ENCODE results near the gene RBL2.

Gene RBL2

DNA sequence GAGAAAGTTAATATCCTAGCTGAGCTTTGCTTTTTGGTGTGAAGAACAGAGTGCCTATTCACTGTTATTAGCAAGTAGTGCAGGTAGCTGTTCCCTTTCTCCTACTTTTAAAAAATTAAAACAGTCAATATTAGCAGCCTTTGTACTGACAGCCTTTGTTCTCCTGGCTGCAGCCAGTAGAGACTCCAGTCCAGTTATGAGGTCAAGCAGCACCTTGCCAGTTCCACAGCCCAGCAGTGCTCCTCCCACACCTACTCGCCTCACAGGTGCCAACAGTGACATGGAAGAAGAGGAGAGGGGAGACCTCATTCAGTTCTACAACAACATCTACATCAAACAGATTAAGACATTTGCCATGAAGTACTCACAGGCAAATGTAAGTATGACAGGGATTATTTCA is 46.1 kb downstream of the RBL2 start:
- TF ChIP-seq POLR2A (IDR thresholded peaks at IDR 0.05; ENCODE audit: low read length) (no peak), GATA1 (IDR thresholded peaks at IDR 0.05; ENCODE audit: low read depth, low read length) (no peak)
- DNase-seq: no peak

DNA sequence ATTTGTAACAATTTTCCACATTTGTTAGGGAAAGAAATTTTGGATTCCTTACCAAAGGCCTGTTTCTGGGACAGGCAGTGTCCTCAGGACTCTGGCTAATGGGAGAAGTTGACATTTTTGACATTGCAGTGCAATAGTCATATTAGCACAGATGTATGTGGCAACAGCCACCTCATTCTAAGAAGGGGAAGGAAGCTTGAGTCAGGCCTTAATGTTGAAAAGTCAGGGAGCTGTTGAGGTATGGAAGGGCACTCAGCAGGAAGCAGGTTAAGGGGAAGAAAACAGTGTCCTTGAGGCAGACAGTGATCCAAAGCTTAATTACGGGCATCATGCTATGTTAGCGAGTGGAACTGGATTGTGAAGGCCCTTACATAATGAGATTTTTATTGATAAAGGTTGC is 47.9 kb downstream of the RBL2 start:
- DNase-seq: no peak
- TF ChIP-seq POLR2A (IDR thresholded peaks at IDR 0.05; ENCODE audit: low read length) (no peak), GATA1 (IDR thresholded peaks at IDR 0.05; ENCODE audit: low read depth, low read length) (no peak)

DNA sequence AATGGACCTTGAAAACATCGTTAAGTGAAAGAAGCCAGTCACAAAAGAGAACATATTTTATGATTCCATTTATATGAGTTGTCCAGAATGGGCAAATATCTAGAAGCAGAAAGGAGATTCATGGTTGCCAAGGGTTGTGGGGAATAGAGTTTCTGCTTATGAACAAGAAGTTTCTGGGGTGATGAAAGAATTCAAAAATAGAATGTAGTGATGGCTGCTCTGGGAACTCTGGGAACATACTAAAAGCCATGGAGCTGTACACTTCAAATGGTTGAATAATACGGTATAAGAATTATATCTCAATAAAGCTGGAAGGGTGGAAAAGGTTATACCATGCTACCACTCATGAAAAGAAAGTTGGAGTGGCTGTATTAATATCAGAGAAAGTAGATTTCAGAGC is 50.3 kb downstream of the RBL2 start:
- TF ChIP-seq GATA1 (IDR thresholded peaks at IDR 0.05; ENCODE audit: low read depth, low read length) (no peak), POLR2A (IDR thresholded peaks at IDR 0.05; ENCODE audit: low read length) (no peak)
- DNase-seq: no peak

DNA sequence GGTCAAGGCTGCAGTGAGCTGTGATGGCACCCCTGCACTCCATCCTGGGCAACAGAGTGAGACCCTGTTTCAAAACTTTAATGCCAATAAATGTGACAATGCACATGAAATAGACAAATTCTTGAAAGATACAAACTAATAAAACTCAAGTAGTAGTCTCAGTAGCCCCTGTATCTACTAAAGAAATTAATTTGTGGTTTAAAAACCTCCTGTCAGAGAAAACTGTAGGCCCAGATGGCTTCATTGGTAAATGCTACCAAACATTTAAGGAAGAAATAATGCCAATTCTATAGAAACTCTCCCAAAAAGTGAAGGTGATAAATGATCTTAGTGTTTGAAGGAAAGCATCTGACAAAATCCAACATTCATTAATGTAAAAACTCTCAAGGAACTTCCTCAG is 52.0 kb downstream of the RBL2 start:
- DNase-seq: no peak
- TF ChIP-seq GATA1 (IDR thresholded peaks at IDR 0.05; ENCODE audit: low read depth, low read length): no peak
- TF ChIP-seq POLR2A (IDR thresholded peaks at IDR 0.05; ENCODE audit: low read length): no peak

DNA sequence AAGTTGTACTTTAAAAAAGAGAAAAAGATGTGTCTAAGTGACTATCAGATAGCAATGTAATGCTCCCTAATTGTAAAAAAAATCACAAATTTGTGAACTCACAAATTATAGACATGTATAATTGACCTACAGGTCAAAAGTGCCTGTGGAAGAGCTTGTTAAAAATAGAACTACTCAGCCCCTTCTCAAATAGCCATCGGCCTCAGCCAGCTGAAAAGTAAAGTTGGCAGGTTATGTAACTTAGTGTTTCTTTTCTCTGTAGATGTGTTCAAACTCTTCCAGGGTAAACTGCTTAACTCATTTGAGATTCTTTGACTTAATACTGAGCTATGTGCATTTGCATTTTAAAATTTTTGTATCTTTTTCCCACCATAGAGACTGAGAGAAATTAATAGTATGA is 55.5 kb downstream of the RBL2 start:
- no peak for DNase-seq
- TF ChIP-seq POLR2A (IDR thresholded peaks at IDR 0.05; ENCODE audit: low read length) (no peak), GATA1 (IDR thresholded peaks at IDR 0.05; ENCODE audit: low read depth, low read length) (no peak)

DNA sequence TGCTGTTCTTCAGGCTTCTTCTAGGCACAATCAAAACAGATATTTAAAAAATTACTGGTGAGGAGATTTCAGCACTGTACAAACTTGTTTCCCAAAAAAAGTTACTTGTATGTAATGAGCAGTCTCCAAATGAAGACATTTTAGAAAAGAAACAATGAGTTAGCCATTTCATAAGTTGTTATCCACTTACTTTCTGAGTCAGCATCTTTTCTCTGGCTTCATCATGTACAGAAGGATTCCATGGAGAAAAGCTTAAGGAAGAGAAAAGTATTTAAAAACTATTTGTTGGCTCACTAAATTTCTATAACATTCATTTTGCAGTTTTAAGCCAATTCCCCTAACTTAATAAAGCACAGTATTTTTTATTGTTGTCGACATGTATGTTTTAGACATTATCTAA is 58.2 kb downstream of the RBL2 start:
- TF ChIP-seq GATA1 (IDR thresholded peaks at IDR 0.05; ENCODE audit: low read depth, low read length) (no peak), POLR2A (IDR thresholded peaks at IDR 0.05; ENCODE audit: low read length) (no peak)
- DNase-seq: peak in 1 of 2 experiments; percentile 23

DNA sequence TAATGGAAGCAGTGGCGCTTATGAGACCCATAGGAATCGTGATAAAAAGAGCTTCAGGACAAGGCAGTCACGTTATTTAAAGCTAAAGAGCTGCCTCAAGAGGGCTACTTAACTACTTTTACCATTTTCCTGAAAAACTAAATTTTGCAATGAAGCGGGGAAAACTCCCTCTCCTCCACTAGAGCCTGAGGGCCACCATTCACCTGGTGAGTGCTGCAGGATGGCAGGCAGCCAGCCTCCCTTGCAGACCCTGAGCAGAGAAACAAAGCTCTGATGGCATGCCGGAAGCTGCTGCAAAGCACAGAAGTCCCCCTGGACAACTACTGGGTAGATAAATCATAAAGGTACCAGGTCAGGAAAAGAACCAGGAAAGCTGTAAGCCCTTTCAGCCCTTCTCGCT is 60.4 kb downstream of the RBL2 start:
- DNase-seq: no peak
- no peak for TF ChIP-seq GATA1 (IDR thresholded peaks at IDR 0.05; ENCODE audit: low read depth, low read length)
- TF ChIP-seq POLR2A (IDR thresholded peaks at IDR 0.05; ENCODE audit: low read length): no peak

DNA sequence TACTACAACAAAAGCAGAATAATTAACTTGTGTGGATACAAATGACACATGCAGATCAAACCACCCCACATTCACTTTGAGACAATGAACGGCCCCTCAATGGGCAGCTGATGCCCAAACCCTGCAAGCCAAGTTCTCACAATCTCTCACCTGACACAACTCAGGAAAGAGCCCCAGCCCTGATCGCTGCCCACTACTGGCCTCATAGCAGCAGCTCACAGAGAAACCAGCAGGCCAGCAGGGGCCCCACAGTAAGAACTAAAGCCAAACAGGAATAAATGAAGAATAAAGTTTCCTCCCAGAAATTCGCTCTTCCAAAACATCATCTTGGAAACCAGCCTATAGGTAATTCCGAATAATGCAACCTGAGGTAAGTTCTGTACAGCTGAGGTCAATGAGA is 61.1 kb downstream of the RBL2 start:
- DNase-seq: no peak
- no peak for TF ChIP-seq GATA1 (IDR thresholded peaks at IDR 0.05; ENCODE audit: low read depth, low read length)
- TF ChIP-seq POLR2A (IDR thresholded peaks at IDR 0.05; ENCODE audit: low read length): no peak

DNA sequence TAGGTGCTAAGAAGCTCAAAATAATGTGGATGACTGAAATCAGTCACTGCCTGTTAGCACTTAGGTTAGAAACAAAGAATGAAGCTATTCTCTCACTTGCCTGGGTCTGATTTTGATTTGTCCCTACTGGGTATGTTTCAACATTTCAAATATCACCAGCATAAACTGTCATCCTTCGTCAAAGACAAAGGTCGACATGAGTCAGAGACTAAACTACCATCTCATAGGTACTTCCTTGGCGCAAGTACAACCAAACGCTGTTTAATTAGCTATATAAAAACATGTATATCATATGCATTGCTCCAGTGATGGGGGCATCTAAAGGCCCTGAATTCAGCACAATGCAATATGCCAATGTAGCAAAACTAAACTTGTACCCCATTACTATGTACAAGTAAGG is 64.7 kb downstream of the RBL2 start:
- TF ChIP-seq GATA1 (IDR thresholded peaks at IDR 0.05; ENCODE audit: low read depth, low read length) (no peak), POLR2A (IDR thresholded peaks at IDR 0.05; ENCODE audit: low read length) (no peak)
- DNase-seq: no peak

DNA sequence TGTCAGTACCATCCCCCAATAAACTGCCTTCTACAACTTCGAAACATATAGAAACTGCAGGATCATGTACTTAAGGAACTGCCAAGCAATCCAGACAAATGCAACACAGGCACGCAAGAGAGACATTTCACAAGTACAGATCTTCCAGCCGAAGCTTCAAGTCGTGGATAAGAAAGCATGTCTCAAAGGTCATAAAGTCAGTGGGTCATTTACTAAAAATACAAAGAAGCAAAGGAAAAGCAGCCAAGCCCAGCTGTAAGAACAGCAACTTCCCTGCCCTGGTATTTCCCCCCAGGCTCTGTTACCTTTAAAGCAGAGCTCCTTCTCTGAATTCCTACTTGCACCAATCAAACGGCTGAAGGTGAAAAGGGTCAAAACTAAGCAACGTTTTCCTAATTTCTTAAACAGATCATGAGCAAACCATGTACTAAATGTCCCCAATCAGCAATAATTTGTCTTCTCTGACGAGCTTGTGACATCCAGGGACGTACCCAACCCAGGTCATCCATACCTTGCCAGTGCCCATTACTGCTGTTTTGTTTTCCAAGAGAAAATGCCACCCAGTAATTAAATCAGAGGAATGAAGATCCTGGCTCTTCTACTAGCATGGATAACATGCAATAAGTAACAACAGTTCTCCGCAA is 67.1 kb downstream of the RBL2 start:
- TF ChIP-seq POLR2A (IDR thresholded peaks at IDR 0.05; ENCODE audit: low read length) (no peak), GATA1 (IDR thresholded peaks at IDR 0.05; ENCODE audit: low read depth, low read length) (no peak)
- DNase-seq: no peak

DNA sequence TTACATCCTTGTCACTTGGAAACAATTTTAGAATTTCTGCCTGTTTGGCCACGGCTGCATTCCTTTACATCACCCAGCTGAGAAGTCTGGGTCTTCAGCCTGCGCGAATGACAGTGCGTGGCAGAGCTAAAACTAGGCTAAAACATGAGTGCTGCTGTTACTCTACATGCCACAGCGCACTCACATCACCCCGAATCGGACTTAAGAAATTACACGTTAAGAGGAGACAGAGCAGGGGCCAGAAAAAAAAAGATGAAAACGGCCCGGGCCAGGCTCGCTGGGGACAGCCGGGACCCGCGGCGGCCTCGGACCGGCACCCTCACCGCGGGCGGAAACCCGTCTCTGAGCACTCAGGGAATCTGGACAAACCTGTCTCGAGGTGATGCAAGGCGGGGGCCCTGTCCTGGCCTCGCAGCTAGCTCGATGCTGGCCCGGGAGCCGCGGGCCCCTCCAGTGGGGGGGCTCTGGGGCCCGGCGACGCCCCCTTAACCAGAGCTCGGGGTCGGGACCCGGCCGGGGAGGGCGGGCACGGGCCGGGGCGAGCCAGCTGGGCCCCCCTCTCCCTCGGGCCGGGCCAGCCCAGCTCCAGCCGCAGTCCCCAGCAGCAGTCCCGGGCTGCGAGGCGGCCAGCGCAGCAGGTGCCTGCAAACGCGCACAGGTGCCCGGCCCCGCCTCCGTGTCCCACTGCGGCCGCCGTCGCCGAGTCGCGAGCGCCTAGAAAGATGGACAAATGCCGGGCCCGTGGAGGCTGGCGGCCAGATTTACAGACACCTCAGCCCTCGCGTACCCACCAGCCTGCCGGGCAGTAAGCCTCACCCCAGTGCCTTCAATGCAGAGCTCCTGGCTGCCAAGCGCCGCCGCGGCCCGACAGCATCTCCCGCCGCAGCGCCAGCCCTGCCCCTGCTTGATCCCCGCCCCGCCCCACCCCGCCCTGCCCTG is 68.3 kb downstream of the RBL2 start, which contains the start of gene AKTIP:
Gene AKTIP, minus strand, starts transcription at position 879 of the 939 bp plus-strand sequence. CDS start 2,950 bp downstream, outside the sequence.
- DNase-seq: peak; percentile 37 to 39
- TF ChIP-seq POLR2A (IDR thresholded peaks at IDR 0.05; ENCODE audit: low read length) (no peak), GATA1 (IDR thresholded peaks at IDR 0.05; ENCODE audit: low read depth, low read length) (no peak)

DNA sequence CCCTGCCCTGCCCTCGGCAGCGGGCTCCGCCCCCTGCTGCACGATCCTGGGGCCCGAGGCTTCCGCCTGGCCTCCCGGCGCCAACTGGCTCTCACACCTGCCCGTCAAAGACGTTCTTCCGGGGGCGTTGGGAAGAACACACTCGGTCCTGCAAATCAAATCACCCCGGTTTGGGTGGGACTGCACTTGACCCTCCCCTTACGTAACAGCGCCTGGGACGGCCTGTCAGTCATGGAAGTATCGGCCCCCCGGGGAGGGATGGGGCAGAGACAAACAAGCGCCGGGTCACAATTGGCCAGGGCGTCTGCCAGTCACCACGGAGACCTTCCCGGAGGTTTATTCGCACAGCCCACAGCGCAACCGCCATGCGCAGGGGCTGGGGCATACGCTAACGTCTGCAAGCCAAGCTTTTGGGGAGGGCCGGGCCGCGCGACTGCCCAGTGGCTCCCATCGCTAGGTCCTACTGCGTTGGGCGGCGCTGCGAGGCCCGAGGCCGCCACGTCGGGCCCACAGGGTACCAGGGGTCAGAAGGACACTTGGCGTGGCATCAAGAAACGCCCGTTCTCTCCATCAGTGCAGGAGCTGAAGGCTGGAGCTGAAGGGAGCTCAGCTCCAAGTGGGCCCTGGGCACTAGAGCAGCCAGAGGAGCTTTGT is 69.1 kb downstream of the RBL2 start:
- DNase-seq: peak; percentile 99 to 100
- TF ChIP-seq GATA1 (IDR thresholded peaks at IDR 0.05; ENCODE audit: low read depth, low read length): no peak
- peak; percentile 45 for TF ChIP-seq POLR2A (IDR thresholded peaks at IDR 0.05; ENCODE audit: low read length)

DNA sequence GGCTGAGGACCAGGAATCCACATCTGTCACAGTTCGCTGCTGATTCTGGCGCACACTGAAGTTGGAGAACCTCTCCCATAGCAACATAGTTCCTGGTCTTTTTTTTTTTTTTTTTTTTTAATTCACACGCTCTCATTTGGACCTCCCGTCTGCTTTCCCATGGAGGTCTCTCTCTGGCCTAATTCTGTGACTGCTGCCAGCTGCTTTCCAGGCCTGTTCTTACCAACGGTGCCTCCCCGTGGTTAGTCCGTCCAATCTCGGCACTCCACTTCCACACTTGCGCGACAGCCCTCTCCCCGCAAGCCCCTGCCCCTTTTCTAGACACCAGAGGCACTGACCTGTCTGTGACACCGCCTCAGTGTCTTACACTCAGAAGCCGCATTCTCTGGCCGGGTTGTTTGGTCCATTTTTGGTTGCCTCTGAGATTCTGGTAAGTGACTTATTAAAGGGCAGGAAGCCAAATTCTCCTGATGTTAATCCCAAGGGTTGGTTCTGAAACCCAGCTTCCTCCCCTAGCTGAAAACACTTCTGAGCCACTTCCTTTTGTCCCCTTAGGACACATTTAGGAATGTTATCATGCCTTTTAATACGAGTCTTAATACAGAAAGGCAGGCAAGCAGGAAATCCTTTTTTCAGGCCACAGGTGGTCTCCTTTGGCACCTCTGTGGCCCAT is 69.9 kb downstream of the RBL2 start:
- TF ChIP-seq GATA1 (IDR thresholded peaks at IDR 0.05; ENCODE audit: low read depth, low read length) (no peak), POLR2A (IDR thresholded peaks at IDR 0.05; ENCODE audit: low read length) (no peak)
- DNase-seq: peak in 1 of 2 experiments; percentile 23

DNA sequence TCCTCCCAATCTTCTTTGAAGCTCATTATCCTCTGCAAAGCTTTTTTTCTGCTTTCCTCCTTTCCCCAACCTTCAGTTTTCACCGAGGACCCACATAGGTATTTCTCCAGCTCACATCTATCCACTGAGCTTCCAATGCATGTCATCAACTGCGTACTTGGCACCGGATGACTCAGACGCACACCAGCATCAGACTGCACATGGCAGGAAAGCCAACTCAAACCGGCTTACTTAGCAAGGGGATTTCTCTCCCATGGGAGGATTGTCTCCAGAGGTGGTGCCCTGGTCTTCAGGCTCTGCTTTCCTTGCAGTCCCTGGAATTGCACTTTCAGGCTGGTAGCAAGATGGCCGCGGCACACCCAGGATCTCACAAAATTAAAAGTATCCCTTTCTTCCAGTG is 70.4 kb downstream of the RBL2 start:
- DNase-seq: no peak
- no peak for TF ChIP-seq GATA1 (IDR thresholded peaks at IDR 0.05; ENCODE audit: low read depth, low read length)
- TF ChIP-seq POLR2A (IDR thresholded peaks at IDR 0.05; ENCODE audit: low read length): no peak
